ENCODE measurements around the gene GJA10.

GJA10 gene

DNA sequence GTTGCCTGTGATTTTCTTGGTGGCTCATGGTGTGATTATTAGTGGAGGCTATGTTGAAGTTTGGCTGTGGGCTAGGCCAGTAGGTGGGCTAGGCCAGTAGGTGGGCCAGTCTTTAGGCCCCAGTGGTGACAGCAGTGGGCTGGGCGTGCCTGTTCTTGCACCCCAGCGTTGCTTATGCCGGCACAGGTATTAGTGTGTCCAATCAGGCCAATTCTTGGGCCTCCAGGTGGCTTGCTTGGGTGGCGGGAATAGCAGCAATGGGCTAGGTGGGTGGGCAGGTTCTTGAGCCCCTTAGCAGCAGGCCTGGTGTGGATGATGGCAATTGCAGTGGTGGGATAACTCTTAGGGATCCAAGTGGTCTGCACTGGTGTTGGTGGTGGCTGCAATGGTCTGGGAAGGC lies 22.9 kb downstream of the GJA10 start:
- DNase-seq (ENCODE audit: low spot score), result no peak

DNA sequence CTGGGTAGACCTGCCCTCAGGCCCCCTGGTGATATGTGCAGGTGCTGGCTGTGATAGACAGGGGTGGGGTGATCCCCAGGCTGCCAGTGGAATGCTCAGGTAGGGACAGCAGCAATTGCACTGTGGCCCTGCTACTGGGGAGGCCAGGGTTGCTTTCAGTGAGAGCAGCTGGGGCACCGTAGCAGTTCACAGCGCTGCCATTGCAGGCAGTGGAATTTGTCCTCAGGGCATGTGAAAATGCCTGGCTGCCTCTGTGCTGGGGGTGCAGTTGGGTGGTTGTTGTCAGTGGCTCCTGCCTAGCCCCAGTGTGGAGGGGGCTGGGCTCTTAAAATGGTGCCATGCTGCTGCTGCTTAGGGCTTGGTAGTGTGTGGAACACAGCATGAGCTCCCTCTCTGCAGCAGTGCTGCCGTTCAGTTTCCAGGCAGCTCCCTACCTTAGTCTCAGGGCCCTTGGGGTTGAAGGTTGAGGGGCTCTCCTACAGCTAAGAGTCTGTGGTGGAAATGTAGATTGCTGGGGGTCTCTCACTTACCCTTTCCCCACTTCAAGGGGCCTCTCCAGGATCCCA lies 23.6 kb downstream of the GJA10 start:
- DNase-seq (ENCODE audit: low spot score), result no peak

DNA sequence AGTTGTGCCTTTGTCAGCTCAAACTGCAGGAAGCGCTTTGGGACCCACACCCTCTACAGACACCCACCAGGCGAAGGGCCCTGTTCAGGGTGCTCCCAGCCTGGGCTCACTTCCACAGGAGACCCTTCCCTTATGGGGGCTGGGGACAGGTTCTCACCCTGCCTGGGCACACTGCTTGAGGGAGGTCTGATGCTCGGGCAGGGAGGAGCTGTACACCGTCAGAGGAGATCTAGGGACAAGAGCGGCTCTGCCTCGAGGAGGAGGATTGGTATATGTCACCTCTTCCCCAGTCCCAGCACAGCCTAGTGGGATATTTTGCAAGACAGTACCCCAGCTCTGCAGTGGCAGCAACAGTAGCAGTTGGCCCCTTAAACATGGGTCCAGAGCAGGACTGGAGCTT lies 26.9 kb downstream of the GJA10 start:
- DNase-seq (ENCODE audit: low spot score), result no peak

DNA sequence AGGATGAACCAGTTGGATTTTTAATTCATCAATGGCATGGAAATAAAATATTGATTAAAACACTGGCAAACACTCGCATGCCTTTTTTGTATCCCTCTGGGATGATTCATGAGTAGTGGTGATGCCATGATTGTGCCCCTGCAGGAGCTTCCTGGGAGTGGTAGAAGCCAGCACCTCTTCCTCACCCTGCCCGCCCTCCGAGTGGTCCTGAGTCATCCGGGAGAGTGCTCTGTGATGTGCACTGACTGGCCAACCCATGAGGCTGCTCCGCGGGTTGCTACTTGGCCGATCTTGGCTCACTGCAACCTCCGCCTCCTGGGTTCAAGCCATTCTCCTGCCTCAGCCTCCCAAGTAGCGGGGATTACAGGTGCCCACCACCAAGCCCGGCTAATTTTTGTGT lies 27.4 kb downstream of the GJA10 start:
- no peak for DNase-seq (ENCODE audit: low spot score)

DNA sequence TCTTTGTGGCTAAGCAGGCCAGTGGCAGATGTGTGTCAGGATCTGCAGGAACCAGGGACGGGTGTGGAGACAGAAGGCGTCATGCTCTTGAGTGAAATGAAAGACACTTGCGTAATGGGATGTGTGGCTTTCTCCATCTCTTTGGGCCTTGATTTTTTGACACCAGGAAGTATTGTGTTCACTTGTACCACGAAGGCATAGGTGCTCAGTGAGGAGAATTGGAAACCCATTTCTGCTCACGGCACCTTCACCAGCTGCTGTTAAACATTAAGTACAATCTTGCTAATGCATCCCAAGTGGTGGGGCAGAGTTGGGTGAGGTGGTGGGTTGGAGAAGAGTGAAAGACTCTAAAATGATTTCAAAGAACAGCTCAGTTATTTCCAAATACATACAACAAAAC lies 30.0 kb downstream of the GJA10 start:
- DNase-seq (ENCODE audit: low spot score), result no peak

DNA sequence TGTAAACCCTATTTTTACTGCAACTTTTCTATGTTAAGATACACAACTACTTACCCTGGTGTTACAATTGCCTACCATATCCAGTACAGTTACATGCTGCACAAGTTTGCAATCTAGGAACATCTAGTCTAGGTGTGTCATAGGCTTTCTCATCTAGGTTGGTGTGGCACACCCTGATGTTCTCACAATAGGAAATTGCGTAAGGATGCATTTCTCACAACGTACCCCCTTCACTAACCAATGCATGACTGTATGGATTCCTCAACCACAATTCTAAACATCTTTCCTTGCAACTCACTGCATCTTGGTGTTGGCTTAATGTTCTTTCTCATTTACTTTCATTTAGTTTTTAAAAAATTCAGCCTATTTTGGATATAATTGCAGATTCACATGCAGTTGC lies 31.6 kb downstream of the GJA10 start:
- DNase-seq (ENCODE audit: low spot score), result no peak

DNA sequence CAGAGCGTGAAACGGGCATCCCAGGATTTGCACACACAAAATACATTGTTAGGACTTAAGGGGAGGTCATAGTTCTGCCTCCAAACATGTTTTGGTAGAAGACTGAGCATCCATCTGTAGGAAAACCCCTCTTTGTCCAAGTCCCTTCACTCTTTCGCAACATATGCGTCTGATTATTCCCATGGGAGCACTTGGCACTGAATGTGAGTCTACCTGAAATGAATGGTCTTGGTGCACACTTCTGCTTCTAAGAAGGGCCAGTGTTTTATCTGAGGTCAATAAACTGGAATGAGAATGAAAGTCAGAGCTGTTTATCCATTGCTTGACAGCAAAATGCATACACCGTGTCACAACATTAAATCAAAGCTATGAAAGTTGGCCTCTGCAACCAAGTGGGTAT lies 33.0 kb downstream of the GJA10 start:
- no peak for DNase-seq (ENCODE audit: low spot score)

DNA sequence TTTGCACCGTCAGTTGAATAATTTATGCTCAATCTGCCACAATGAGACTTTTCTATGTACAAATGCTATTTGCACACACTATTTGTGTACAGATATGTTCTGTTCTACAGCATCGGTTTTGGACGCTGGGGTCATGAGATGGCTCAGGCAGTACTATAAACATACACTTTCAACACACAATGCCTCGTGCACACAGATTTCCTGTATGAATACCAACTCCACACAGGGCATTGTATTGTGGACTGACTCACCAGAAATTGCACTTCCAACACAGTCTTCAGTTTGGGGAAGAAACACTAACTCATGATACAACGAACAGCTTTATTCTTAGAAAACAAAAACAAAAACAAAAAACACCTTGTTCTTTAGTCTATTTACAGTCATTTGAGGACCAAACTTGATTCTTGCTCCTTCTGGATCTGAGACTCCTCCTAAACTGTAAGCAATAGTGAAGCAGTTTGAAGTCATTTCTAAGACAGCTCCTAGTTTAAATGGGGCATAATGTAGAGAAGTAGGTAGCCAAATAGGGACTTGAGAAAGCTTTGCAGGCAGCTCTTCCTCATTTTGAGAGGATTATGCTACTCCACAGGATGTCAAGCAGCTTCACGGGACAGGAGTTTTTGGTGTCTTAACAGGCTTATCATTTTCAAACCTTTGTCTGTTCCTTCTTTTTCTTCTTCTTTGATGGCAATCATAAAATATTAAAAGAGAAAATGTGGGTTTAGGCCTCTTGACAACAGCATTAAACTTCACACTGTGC lies 33.7 kb downstream of the GJA10 start:
- no peak for DNase-seq (ENCODE audit: low spot score)

DNA sequence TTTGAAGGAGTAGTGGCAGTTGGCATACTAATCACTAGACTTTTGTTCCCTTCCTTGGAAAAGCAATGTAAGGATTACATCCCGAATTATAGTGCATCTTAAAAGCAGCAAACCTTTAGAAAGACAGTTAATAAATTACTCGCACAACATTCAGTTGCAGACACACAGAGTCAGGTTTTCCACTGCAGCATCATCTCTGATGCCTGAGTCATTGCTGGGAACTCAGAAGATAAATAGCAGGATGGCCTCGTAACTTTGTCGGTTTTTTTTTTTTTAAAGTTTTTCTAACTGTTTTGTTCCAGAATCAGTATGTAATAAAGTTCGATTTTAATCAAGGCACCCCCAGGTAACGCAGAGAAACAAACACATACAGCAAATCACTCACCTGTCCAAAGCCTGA lies 34.3 kb downstream of the GJA10 start:
- no peak for DNase-seq (ENCODE audit: low spot score)

DNA sequence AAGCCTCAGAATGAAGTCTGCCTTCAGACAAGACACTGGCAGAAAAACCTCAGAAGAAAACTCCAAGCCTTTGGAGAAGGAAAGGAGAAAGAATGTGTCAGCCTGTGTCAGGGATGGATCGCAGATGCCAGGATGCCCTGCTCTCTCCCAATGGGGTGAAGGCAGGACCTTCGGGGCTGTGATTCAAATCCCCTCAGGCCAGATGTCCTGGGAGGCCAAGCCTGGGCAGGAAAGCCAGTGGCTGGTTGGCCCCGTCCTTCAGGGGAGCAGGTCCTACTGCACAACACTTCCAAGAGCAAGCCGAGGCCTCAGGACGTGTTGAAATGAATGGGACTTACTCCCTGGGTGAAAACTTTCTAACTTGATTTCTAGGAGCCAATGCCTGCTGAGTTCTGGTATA lies 36.5 kb downstream of the GJA10 start:
- DNase-seq (ENCODE audit: low spot score), result no peak

DNA sequence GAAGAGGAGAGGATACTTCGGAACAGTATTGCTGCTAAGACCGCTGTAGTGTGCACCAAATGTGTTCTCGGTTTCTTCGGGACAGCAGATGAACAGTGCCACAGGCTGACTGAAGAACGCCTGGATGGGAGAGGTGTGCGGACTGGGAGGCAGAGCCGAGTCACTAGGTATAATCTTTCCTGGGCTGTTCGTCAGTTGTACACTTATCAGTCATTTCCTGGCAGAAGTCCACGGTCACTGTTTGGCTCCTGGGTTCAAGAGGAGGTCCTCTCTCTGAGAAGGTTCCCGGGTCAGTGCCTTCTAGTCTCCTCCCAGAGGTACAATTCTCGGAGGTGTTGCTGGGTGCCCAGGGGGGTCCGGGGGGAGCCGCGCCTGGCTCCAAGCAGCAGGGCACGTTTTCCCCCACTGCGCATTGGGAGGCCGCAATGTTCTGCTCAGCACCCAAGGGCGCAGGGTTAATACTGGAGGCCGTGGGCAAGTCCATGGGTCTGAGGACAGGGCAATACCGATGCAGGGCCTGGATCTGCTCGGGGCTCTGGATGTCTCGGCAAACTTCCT lies 38.1 kb downstream of the GJA10 start:
- no peak for DNase-seq (ENCODE audit: low spot score)

DNA sequence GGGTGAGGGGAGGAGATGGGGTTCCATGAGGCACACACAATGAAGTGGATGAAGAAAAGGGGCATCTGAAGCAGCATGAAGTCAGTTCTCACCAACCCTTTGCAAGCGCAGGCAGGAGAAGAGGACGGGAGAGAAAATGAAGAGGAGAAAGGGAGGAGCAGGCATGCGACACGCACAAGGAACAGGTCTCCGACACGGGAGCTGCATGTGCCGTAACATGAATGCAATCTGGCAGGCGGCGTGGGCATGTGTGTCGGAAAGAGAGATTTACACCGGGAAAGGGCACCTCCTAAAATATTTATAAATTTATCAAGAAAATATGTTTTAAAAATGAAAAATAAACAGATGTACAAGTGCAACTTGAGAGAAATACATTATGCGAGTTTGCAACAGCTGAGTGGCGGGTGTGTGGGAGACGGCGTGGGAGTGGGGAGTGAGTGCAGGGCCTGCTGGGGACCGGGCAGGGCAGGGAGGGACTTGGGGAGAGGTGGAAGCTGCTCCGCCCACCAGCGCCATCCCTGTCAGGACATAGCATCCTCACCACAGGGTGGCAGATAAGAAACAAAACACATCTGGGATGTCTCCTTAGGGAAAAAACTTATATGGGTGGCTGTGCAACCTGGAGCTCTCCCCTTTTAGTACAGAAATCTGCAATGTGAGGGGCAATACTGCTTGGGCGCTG lies 40.6 kb downstream of the GJA10 start:
- DNase-seq (ENCODE audit: low spot score), result no peak

DNA sequence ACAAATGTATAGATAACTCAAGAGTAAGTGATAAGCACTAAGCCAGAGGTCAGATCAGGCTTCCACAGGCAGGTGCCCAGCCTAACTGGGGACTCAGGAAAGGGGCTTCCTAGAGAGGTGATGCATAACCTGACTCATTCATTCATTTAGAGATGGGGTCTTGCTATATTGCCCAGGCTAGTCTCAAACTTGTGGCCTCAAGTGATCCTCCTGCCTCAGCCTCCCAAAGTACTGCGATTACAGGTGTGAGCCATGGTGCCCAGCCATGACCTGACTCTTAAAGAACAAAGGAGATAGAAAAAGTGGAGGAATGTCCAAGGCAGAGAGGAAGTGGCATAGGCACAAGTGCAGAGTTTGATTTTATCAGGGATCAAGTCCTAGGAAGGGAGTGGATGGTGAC lies 41.9 kb downstream of the GJA10 start:
- no peak for DNase-seq (ENCODE audit: low spot score)

DNA sequence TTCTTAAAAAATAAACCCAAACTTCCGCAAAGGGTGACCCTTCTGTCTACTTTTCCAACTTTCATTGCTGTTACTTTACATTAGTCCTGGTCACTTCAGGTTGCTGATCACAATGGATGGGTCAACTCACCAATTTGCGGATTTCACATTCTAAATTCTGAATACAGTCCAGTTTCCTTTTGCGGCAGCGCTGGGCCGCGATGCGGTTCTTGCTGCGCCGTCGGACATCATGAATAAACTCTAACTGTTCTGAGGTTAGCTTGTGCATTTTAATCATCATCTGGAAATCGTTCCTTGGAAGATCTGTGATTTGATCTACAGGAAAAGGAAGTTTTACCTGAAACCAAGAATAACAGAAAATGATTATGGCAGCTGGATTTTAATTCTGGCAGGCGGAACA lies 43.7 kb downstream of the GJA10 start:
- DNase-seq (ENCODE audit: low spot score), result no peak

DNA sequence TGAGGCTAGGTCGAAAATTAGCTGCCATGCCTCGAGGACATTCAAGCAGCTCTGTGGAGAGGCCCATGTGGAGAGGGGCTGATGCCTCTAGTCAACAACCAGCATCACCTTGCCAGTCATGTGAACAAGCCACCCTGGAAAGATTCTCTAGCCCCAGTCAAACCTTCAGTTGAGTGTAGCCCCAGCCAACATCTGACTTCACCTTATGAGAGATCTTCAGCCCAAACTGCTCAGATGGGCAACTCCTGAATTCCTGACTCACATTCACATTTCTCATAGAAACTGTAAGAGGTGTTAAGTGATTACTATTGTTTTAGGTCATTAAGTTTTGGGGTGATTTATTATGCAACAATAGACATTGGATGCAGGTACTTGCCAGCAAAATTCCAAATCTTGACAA lies 44.9 kb downstream of the GJA10 start:
- DNase-seq (ENCODE audit: low spot score), result no peak

DNA sequence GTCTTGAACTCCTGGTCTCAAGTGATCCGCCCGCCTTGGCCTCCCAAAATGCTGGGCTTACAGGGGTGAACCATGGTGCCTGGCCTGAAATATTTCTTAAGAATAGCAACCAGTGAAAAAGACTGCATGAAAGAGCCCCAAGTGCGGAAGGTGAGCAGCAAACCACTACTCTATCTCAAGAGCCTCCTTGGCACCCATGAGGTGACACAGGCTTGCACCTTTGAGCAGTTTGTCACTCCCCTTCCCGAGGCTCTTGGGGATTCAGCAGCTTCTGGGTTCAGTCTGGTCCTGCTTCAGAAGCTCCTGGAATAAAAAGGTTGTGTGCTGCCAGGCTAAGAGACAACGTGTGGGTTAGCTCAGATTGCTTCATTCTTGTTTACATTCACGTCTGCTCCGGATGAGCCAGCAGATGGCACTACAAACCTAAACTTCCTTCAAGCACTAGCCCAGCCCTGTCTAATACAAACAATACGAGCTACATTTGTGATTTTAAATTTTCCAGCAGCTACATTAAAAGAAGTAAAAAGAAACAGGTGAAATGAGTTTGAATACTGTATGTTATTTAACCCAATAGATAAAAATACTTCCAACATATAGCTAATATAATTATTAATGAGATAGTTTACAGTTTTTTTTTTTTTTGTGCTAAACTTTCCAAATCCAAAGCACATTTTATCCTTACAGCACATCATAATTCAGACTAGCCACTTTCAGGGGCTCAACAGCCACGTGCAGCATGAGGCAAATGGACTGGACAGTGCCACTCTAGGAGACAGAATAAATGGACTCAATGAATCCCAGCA lies 46.2 kb downstream of the GJA10 start:
- DNase-seq (ENCODE audit: low spot score), result peak; percentile 73

DNA sequence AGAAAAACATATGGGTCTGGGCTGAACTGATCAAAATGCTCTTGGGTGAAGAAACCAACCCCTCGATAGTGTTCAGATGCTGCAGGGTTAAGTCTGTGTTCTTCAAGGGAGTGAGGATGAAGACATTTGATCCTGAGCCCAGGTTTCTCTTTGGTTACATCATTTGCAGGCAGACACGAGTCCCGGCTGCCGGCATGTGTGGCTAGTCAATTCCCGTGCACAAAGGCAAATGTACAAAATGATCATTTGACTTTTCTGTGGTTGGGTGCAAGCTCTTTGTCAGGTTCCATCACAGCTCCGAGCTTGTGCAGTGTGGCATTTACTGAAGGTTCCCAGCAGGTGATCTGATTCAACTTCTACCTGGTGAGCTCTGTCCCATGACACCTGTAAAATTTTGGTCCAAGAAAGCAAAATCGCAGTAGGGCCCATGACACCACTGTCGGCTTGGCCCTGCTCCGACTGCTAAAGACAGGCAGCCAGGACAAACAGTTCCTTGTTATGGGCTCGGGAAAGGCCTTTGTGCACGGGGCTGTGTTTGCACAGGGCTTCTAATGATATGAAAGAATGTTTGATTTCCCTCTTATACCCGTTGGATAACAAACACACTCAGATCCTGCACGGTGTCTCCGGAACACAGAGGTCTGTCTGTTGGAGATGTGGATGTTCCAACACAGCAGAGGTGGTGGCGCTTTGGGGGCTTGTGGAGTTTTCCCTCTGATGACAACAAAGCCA lies 46.9 kb downstream of the GJA10 start:
- DNase-seq (ENCODE audit: low spot score), result no peak

DNA sequence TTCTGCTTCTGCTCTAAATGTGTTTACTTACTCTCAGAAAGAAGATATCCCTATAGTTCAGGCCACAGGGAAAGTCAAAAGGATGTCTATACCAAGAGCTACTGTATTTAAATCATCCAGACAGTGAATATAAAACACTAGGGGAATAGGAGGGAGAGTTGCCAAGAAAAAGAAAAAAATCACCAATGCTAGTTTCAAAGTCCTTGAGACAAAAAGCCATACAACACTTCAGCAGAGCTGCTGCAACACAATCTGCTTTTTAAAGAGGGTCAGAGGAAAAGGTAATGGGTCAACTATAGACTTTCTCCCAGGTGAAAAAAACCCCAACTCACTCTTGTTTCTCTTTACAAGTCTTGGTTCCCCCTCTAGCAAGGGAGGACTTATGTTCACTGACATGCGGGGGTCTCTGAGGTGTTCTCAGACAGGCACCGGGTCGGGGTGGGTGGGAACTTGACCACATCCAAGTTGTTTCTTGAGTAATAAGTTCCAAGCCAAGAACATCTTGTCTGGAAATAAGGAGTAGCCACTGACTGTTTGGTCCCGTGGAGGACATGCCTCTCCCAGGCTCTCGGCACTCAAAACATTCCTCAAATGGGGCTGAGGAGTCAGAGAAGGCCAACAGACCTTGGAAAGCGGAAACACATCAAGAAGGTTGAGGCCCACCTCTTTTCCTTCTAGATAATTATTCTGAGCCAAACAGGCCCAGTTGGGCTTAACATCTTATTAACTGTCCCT lies 47.7 kb downstream of the GJA10 start:
- DNase-seq (ENCODE audit: low spot score), result no peak

DNA sequence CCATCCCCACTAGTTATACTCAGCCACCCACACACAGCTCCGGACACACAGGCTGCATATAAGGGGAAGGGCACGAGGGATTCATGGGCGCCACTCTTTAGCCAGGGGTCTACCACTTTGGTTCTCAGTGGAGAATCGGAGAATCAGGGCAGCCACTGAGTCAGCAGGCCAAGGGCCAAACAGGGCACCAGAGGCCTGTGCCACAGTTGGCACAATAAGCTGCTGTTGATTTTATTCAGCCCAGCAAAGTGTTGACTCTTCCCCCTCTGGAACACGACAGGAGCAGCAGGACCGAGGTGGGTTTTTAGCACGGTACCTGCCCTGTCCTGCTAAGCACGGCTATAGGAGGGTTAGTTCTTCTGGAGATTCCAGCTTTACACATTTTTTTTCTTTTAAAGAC lies 48.3 kb downstream of the GJA10 start:
- no peak for DNase-seq (ENCODE audit: low spot score)

DNA sequence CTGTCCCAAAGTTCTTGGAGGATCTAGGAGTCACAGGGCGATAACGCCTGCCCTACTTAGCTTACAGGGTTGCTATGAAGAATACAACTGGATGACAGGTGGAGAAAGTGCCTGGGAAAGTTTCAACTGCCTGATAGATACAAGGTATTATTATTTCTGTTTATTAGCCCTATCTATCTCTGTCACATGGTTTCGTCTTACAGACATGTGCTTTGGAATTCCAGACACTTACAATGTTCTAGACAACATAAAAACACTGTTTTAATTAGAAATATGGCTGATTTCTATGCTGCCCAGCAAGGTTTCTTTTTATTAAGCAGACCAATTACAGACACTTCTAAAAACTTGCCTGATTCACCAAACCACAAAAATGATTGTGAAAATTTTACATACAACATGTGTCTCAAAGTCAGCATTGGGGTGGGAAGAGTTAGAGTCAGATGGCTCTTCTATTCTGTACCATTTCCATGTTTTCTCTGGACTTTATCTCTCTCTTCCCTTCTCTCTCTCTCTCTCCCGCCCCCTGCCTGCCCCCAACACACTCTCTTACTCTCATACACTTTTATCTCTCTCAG lies 50.0 kb downstream of the GJA10 start:
- no peak for DNase-seq (ENCODE audit: low spot score)
